HG03159 (cell line): ENCODE data around the gene SKA2.
"Not testable (repeated sequence)": the region's sequence is repeated elsewhere in the genome, so short reads cannot be mapped to it uniquely, and the experiment has no call there.

ENCODE experiments used
- ATAC-seq: cut with Tn5 transposase; IDR thresholded peaks from one replicate; pipeline ENCODE4 v1.9.1; 2021; ENCODE audit warnings: mild to moderate bottlenecking, moderate library complexity; ENCODE audit not compliant: unreplicated experiment

Gene SKA2

GRCh38 chr17:59105852-59106462 is 49.0 kb downstream of the SKA2 start:
- ATAC-seq = no peak

GRCh38 chr17:59101178-59101577 is 53.8 kb downstream of the SKA2 start:
- ATAC-seq = no peak

GRCh38 chr17:59097876-59098275 is 57.1 kb downstream of the SKA2 start:
- ATAC-seq = no peak

- no peak for ATAC-seq
These were observed 60.0 kb downstream of the SKA2 start for GRCh38 chr17:59094861-59095530.

GRCh38 chr17:59093702-59094231 is 61.2 kb downstream of the SKA2 start:
- no peak for ATAC-seq

- no peak for ATAC-seq
These were observed 61.8 kb downstream of the SKA2 start for GRCh38 chr17:59093145-59093701.

GRCh38 chr17:59090593-59090992 is 64.4 kb downstream of the SKA2 start:
- ATAC-seq = not testable (repeated sequence)

GRCh38 chr17:59084154-59084553 is 70.8 kb downstream of the SKA2 start:
- ATAC-seq = no peak

- no peak for ATAC-seq
These were observed 80.5 kb downstream of the SKA2 start for GRCh38 chr17:59074494-59074893.

GRCh38 chr17:59073972-59074371 is 81.0 kb downstream of the SKA2 start:
- ATAC-seq = no peak

GRCh38 chr17:59069856-59070255 is 85.1 kb downstream of the SKA2 start:
- ATAC-seq = no peak

GRCh38 chr17:59067756-59068155 is 87.2 kb downstream of the SKA2 start:
- no peak for ATAC-seq

- no peak for ATAC-seq
These were observed 87.6 kb downstream of the SKA2 start for GRCh38 chr17:59067340-59067739.

- ATAC-seq = no peak
These were observed 92.5 kb downstream of the SKA2 start for GRCh38 chr17:59062509-59062908.
